A549 (cell line): Measurements from ENCODE around the gene SLC17A8.

ENCODE experiments used
- BCL3 ChIP-seq: fragments of >200 bp; sonication (Bioruptor Twin); formaldehyde crosslinking; IDR thresholded peaks from 3 replicates; pipeline ENCODE4 v1.6.1; 2016
- CBX2 ChIP-seq: fragments of 200-600 bp; sonication (generic); IDR thresholded peaks from 2 replicates; pipeline ENCODE4 v1.6.1; 2016; ENCODE audit warnings: low read depth, mild to moderate bottlenecking, borderline replicate concordance
- GATA3 ChIP-seq: IDR thresholded peaks from 2 replicates; pipeline ENCODE4 v1.6.1; 2012; ENCODE audit warnings: borderline replicate concordance
- POLR2AphosphoS2 ChIP-seq: conservative IDR thresholded peaks from 2 replicates; pipeline ENCODE4 v1.6.1; 2012; ENCODE audit warnings: low read length, improper control_type of control experiment, inconsistent platforms
- RAD21 ChIP-seq, 2 experiments: fragments of >200 bp in 1 of 2; sonication (Bioruptor Twin) in 1 of 2; formaldehyde crosslinking in 1 of 2; IDR thresholded peaks in 1 of 2; conservative IDR thresholded peaks in 1 of 2; 2 replicates in 1 of 2; 3 replicates in 1 of 2; pipeline ENCODE4 v1.6.1; 2012 to 2018; ENCODE audit warnings: inconsistent platforms in 1 of 2
- USF2 ChIP-seq: fragments of 450-650 bp; IDR thresholded peaks from 2 replicates; pipeline ENCODE4 v1.6.1; 2014; ENCODE audit warnings: antibody characterized with exemption
- TF ChIP-seq, protein P1 (sequence below): fragments of >200 bp; sonication (Bioruptor Twin); formaldehyde crosslinking; IDR thresholded peaks from 3 replicates; pipeline ENCODE4 v1.5.1; 2016

DNA sequence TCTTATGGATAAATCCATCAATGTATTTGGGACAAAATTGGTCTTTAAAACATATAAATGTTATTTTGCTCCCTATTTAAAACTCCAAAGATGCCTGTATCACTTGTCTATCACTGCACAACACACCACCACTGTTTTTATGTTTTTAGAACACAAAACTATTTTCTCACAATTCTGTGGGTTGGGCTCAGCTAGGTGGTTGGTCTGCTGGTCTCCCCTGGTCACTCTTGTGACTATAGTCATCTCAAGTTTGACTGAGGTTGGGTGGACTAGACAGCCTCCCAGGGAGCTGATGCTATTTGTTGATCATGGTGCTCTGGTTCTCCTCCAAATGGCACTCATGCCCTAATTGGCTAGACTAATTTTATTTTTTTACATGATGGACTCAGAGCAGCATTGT lies 77.3 kb downstream of the SLC17A8 start:
- TF ChIP-seq, protein P1, sequence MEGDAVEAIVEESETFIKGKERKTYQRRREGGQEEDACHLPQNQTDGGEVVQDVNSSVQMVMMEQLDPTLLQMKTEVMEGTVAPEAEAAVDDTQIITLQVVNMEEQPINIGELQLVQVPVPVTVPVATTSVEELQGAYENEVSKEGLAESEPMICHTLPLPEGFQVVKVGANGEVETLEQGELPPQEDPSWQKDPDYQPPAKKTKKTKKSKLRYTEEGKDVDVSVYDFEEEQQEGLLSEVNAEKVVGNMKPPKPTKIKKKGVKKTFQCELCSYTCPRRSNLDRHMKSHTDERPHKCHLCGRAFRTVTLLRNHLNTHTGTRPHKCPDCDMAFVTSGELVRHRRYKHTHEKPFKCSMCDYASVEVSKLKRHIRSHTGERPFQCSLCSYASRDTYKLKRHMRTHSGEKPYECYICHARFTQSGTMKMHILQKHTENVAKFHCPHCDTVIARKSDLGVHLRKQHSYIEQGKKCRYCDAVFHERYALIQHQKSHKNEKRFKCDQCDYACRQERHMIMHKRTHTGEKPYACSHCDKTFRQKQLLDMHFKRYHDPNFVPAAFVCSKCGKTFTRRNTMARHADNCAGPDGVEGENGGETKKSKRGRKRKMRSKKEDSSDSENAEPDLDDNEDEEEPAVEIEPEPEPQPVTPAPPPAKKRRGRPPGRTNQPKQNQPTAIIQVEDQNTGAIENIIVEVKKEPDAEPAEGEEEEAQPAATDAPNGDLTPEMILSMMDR: no peak
- TF ChIP-seq RAD21 (conservative IDR thresholded peaks at IDR 0.05 in 1 of 2, IDR thresholded peaks at IDR 0.05 in 1 of 2): no peak
- no peak for TF ChIP-seq USF2
- TF ChIP-seq BCL3: no peak
- no peak for TF ChIP-seq CBX2
- no peak for TF ChIP-seq GATA3
- TF ChIP-seq POLR2AphosphoS2: no peak
